Measurements from ENCODE around the gene SRSF8. TPM values are rescaled to one million over a fixed set of nuclear protein-coding genes. Genes with fewer than 3 reads are reported as not detected.

SRSF8 gene
- total RNA-seq, 2 experiments from 2014 or later = 23.7 to 26.5 TPM

- CTCF ChIA-PET = interaction anchor here (2.1 to 6.8 kb wide), 2 partner anchors 16 kb away, joined by 8 to 76 read pairs; partner anchors contain the start of gene SRSF8
- POLR2A ChIA-PET = no interaction called here
- H3K36me3 Mint-ChIP-seq (ENCODE audit: low read depth) = no peaks in the 10 kb centered on the region
- no peaks in the 10 kb centered on the region for H3K9me3 Mint-ChIP-seq (ENCODE audit: low read depth)
- no peak overlapping the region for H3K4me3 Mint-ChIP-seq
- H3K27ac Mint-ChIP-seq = peak overlapping the region; percentile 33
- H3K4me1 Mint-ChIP-seq = peaks cover 48% of the 10 kb centered on the region
- no peaks in the 10 kb centered on the region for H3K27me3 Mint-ChIP-seq
- ATAC-seq = no peak
- DNase-seq = no peak
- intact Hi-C loops (cut with DNase I, micrococcal nuclease) = loop anchor here in 1 of 2 experiments (10.0 kb wide), 1 partner anchor 961 kb away; the partner anchor contains the start of gene PANX1
These were observed 19.4 kb downstream of the SRSF8 start for GRCh38 chr11:95086151-95086550.

DNA sequence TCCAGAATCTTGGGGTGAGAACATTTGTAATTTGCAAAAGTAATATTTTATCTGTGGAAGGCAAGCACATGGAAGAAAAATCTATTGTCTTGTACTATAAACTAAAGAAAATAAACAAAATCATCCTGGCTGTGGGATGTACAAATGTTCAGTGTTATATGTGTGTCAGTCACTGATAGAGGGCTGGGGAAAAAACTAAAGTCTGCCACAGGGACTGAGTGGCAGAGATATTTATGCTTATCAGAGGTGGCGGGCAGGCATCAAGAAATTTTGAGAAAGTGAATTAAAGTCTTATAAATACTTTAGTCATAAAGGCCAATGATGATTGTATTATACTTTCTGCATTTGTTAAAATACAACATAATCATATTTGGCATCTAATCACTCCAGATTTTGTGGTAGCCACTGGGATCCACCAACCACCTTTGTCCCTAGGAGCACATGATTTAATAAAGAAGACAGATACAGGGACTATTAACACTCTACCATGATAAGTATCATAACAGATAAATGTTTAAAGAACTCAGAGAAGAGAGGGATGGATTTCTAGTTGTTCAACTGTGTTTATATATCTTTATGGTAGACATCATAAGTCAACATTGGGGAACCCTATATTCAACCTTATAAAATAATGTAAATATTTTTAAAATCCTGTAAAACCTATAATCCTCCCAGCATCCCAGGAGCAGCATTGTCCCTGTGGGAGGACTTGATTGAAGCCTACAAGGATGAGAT lies 20.3 kb downstream of the SRSF8 start:
- intact Hi-C loops (cut with DNase I, micrococcal nuclease) = loop anchor here in 1 of 2 experiments (10.0 kb wide), 1 partner anchor 962 kb away; the partner anchor contains the start of gene PANX1
- H3K4me1 Mint-ChIP-seq = peaks cover 56% of the 10 kb centered on the region

GRCh38 chr11:95088946-95089619 lies 22.4 kb downstream of the SRSF8 start:
- intact Hi-C loops (cut with DNase I, micrococcal nuclease) = loop anchor here (1.0 to 10.0 kb wide), 7 partner anchors 20 to 964 kb away; partner anchors contain the start of genes CWC15 (in 2 of the 2), KDM4D (in 2 of the 2), FAM76B (in 1 of the 2) and PANX1 (in 1 of the 2)

More for the DNA sequence above, 20.3 kb downstream of the SRSF8 start:
- DNase-seq (no peak), ATAC-seq (no peak)
- no peak overlapping the region for H3K27ac Mint-ChIP-seq
- no peak overlapping the region for H3K4me3 Mint-ChIP-seq
- no peaks in the 10 kb centered on the region for H3K36me3 Mint-ChIP-seq (ENCODE audit: low read depth)
- no peaks in the 10 kb centered on the region for H3K27me3 Mint-ChIP-seq
- ChIA-PET POLR2A (interaction anchor here (0.5 kb wide), 1 partner anchor 706 kb away, joined by 7 read pairs; no protein-coding TSS in a partner anchor), CTCF (interaction anchor here (6.8 kb wide), 1 partner anchor 17 kb away, joined by 76 read pairs; the partner anchor contains the start of gene SRSF8)
- no peaks in the 10 kb centered on the region for H3K9me3 Mint-ChIP-seq (ENCODE audit: low read depth)

DNA sequence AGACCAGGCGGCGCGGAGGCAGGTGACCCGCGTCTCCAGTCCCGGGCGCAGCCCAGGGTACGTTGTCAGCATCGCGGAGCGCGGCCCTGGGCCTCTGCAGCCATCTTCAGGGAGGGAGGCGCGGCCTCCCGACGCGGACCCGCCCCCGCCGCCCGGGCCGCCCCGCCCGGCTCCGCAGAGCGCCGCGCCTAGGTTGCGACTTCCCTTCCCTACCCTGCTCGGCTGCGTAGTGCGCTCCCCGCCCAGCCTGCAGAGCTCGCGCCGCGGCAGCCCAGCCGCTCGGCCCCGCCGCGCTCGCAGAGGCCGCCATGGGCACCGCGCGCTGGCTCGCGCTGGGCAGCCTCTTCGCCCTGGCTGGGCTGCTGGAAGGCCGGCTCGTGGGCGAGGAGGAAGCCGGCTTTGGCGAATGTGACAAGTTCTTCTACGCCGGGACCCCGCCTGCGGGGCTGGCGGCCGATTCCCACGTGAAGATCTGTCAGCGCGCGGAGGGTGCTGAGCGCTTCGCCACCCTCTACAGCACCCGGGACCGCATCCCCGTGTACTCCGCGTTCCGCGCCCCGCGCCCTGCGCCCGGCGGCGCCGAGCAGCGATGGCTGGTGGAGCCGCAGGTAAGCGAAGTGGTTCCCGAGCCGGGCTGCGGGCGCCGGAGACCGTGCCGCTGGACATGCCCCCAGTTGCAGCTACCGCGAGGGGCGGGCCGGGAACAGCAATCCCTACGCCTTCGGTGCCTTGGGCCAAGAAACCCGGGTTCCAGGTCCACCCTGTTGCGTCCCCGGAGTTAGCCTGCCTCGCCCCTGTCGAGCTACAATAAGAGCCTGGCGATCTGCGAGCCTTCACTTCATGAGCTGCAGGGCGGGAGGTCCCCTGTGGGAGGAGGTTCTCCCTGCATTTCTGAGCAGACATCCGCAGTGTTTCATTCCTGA lies 23.2 kb downstream of the SRSF8 start, which contains the start of gene ENDOD1:
TSS of gene ENDOD1 (plus strand) at position 227 of the 923 bp plus-strand sequence. CDS start at position 309, 82 bp downstream.
- H3K27ac Mint-ChIP-seq = peak within 1 kb of the TSS; percentile 96
- H3K4me1 Mint-ChIP-seq = peaks cover 61% of the 10 kb centered on the region
- ATAC-seq (peak; percentile 91), DNase-seq (peak; percentile 91)
- ChIA-PET POLR2A (interaction anchor here (1.1 to 2.4 kb wide), 3 partner anchors 17 to 143 kb away, joined by 3 to 9 read pairs (median 3); no protein-coding TSS in a partner anchor), CTCF (interaction anchor here (0.8 to 6.8 kb wide), 4 partner anchors 7 to 30 kb away, joined by 3 to 125 read pairs (median 23); partner anchors contain the start of gene SRSF8)
- no peaks in the 10 kb centered on the region for H3K27me3 Mint-ChIP-seq
- H3K36me3 Mint-ChIP-seq (ENCODE audit: low read depth) = peaks cover 4% of the 10 kb centered on the region
- intact Hi-C loops (cut with DNase I, micrococcal nuclease) = loop anchor here (1.0 to 10.0 kb wide), 9 partner anchors 21 to 965 kb away; partner anchors contain the start of genes CWC15 (in 2 of the 2), KDM4D (in 2 of the 2), FAM76B (in 1 of the 2) and PANX1 (in 1 of the 2)
- peak within 1 kb of the TSS; percentile 84 for H3K4me3 Mint-ChIP-seq
- H3K9me3 Mint-ChIP-seq (ENCODE audit: low read depth) = no peaks in the 10 kb centered on the region

More at GRCh38 chr11:95088946-95089619, 22.4 kb downstream of the SRSF8 start:
- ATAC-seq (peak; percentile 52), DNase-seq (peak; percentile 42)
- ChIA-PET CTCF (interaction anchor here (0.5 to 6.8 kb wide), 4 partner anchors 6 to 62 kb away, joined by 3 to 125 read pairs (median 23); partner anchors contain the start of gene SRSF8), POLR2A (interaction anchor here (1.6 to 2.4 kb wide), 2 partner anchors 22 to 143 kb away, joined by 3 to 9 read pairs; no protein-coding TSS in a partner anchor)
- peaks cover 4% of the 10 kb centered on the region for H3K36me3 Mint-ChIP-seq (ENCODE audit: low read depth)
- peak overlapping the region; percentile 79 for H3K4me3 Mint-ChIP-seq
- H3K27me3 Mint-ChIP-seq = no peaks in the 10 kb centered on the region
- H3K27ac Mint-ChIP-seq = peak overlapping the region; percentile 96
- H3K4me1 Mint-ChIP-seq = peaks cover 63% of the 10 kb centered on the region
- H3K9me3 Mint-ChIP-seq (ENCODE audit: low read depth) = no peaks in the 10 kb centered on the region

DNA sequence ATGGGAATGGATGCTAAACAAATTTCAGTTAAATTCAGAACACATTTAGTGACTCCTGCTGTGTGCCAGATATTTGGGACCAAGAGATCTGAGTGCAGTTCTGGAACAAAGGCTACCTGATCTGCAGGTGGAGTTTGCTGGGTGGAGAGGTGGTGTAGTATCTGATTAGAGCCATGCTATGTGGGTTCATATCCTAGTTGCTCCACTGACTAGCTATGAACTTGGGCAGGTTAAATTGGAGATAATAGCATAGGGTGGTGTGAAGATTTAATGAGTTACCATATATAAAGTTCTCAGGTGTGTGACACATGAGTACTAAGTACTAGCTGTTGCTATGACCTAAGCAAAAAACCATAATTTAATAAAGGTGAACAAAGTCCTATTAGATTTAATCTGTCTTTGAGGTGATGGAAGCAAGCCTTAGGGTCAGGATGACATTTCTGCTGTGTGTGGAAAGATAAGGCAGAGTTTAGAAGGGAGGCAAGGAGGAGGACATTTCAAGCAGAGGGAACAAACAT lies 25.0 kb downstream of the SRSF8 start:
- ChIA-PET CTCF (interaction anchor here (0.7 to 6.8 kb wide), 11 partner anchors 9 to 676 kb away, joined by 3 to 125 read pairs (median 3); partner anchors contain the start of genes SESN3 and SRSF8), POLR2A (interaction anchor here (0.6 kb wide), 1 partner anchor 24 kb away, joined by 3 read pairs; no protein-coding TSS in a partner anchor)
- H3K27me3 Mint-ChIP-seq = no peaks in the 10 kb centered on the region
- no peak for DNase-seq
- no peak overlapping the region for H3K27ac Mint-ChIP-seq
- ATAC-seq = no peak
- peak overlapping the region; percentile 84 for H3K4me3 Mint-ChIP-seq
- H3K9me3 Mint-ChIP-seq (ENCODE audit: low read depth) = no peaks in the 10 kb centered on the region
- peaks cover 63% of the 10 kb centered on the region for H3K4me1 Mint-ChIP-seq
- H3K36me3 Mint-ChIP-seq (ENCODE audit: low read depth) = peaks cover 4% of the 10 kb centered on the region
- intact Hi-C loops (cut with DNase I, micrococcal nuclease) = loop anchor here (2.0 to 5.0 kb wide), 2 partner anchors 59 to 611 kb away; no protein-coding TSS in a partner anchor

DNA sequence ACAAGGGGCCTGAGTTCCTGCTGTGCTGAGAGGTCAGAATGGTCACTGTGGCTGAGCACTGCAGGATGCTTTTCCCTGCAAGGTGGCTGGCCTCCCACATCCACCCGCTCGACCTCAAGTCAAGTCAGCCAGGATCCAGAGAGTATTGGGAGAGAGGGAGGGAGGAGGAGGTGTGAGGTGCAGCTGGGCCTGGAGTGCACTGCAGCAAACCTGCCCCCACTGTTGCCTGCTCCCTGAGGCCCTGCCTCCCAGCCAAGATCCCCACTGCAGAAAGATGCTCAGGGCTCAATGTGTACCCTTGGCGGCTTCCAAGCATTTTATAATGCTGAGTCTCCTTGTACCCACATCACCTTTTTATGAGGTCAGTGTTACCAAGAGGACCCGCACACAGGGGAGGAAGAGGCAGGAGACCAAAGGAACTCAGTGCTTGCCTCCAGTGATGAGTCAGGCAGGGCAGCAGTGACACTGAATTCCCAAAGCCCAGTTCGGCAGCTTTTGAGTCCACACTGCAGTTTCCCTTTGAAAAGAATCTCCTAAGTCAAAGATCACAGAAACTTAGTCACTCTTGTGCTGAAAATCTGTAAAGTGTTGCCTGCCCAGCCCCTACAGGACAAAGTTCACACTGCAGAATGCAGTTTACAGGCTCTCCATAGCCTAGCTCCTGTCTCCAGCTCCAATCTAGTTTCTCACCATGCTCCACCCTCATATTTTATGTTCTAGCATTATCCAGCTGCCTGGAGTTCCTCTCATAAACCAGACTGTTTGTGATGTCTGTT lies 26.0 kb downstream of the SRSF8 start:
- Mint-ChIP-seq H3K27me3 (no peaks in the 10 kb centered on the region), H3K4me3 (no peak overlapping the region), H3K27ac (peak overlapping the region; percentile 32), H3K9me3 (ENCODE audit: low read depth) (no peaks in the 10 kb centered on the region), H3K36me3 (ENCODE audit: low read depth) (peaks cover 4% of the 10 kb centered on the region), H3K4me1 (peaks cover 71% of the 10 kb centered on the region)
- ChIA-PET POLR2A (interaction anchor here (1.0 kb wide), 1 partner anchor 137 kb away, joined by 3 read pairs; no protein-coding TSS in a partner anchor), CTCF (interaction anchor here (0.6 to 6.8 kb wide), 16 partner anchors 10 to 1332 kb away, joined by 3 to 125 read pairs (median 4); partner anchors contain the start of genes SESN3 and SRSF8)
- DNase-seq (peak; percentile 63), ATAC-seq (peak; percentile 28)
- intact Hi-C loops (cut with DNase I, micrococcal nuclease) = loop anchor here in 1 of 2 experiments (5.0 kb wide), 1 partner anchor 610 kb away; no protein-coding TSS in a partner anchor

DNA sequence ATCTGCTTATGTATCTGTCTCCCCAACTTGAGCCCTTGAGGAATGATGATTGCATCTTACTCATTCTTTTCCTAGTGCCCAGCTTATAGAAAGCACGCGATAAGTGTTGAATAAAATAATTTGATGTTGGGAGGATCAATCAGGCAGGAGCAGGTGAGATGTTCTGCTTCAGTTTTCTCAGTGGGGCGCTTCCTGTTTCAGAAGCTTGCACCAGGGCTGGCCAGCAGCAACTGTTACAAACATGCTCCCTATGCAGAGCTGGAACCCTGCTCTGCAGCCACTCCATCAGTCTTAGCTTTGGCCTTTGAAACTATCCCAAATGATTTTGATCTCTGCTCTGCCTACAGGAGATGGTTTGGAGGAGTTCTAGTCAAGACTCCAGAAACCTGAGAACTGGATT lies 26.8 kb downstream of the SRSF8 start:
- ATAC-seq = no peak
- CTCF ChIA-PET = interaction anchor here (0.6 to 6.8 kb wide), 10 partner anchors 10 to 1331 kb away, joined by 3 to 125 read pairs (median 4); partner anchors contain the start of gene SRSF8
- Mint-ChIP-seq H3K27ac (no peak overlapping the region), H3K9me3 (ENCODE audit: low read depth) (no peaks in the 10 kb centered on the region), H3K36me3 (ENCODE audit: low read depth) (peaks cover 4% of the 10 kb centered on the region), H3K27me3 (no peaks in the 10 kb centered on the region), H3K4me3 (no peak overlapping the region), H3K4me1 (peaks cover 70% of the 10 kb centered on the region)
- POLR2A ChIA-PET = interaction anchor here (1.0 kb wide), 1 partner anchor 136 kb away, joined by 3 read pairs; no protein-coding TSS in a partner anchor
- intact Hi-C loops (cut with DNase I, micrococcal nuclease) = loop anchor here in 1 of 2 experiments (5.0 kb wide), 1 partner anchor 609 kb away; no protein-coding TSS in a partner anchor
- DNase-seq = no peak

- Mint-ChIP-seq H3K36me3 (ENCODE audit: low read depth) (peaks cover 4% of the 10 kb centered on the region), H3K4me1 (peaks cover 58% of the 10 kb centered on the region), H3K27ac (peak overlapping the region; percentile 39), H3K27me3 (no peaks in the 10 kb centered on the region), H3K9me3 (ENCODE audit: low read depth) (no peaks in the 10 kb centered on the region), H3K4me3 (no peak overlapping the region)
- ATAC-seq = peak; percentile 65
- ChIA-PET POLR2A (interaction anchor here (0.7 kb wide), 1 partner anchor 606 kb away, joined by 7 read pairs; no protein-coding TSS in a partner anchor), CTCF (interaction anchor here (0.6 to 1.1 kb wide), 3 partner anchors 15 to 736 kb away, joined by 3 to 4 read pairs (median 3); partner anchors contain the start of gene SRSF8)
- no peak for DNase-seq
- intact Hi-C loops (cut with DNase I, micrococcal nuclease) = no loop called here
These were observed 29.3 kb downstream of the SRSF8 start for GRCh38 chr11:95095858-95096587.

Measured in activated CD4-positive, alpha-beta T cell treated with anti-CD3 and anti-CD28 coated beads for 36 hours (primary cell).